ENCODE results near the gene HSPA4.

HSPA4 gene

DNA sequence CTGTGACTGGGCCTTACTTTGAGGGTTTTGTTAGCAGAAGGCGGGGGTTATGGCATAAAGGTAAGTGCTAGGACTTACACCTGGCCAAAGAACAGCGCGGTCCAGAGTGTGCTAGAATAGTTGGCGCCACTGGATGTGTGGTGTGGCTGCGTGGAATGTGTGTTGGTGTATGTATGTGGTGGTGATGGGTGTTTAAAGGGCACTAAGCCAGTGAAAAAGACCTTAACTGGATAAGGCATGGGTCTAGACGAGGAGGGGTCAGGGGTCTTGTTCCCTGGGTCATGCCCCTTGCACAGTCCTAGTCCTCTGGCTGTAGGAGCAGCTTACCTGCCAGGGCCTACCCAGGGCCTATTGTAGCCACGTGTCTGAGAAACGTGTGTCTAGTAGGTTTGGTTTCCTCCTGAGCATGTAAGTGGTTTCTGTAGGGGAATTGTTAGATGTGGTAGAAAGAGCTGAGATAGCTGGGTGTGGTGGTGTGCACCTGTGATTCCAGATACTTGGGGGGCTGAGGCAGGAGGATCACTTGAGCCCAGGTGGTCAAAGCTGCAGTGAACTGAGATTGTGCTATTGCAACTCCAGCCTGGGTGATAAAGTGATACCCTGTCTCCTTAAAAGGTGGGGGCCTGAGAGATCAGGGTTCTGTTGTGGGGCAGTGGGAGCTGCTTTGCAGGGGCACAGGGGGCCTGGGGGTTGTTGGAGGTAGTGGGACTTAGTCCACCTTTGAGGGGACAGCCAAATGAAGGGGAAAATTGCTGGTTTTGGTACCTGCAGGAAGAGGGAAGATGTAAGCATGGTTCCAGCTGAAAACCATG is 55.2 kb downstream of the HSPA4 start:
- TF ChIP-seq, protein P1, sequence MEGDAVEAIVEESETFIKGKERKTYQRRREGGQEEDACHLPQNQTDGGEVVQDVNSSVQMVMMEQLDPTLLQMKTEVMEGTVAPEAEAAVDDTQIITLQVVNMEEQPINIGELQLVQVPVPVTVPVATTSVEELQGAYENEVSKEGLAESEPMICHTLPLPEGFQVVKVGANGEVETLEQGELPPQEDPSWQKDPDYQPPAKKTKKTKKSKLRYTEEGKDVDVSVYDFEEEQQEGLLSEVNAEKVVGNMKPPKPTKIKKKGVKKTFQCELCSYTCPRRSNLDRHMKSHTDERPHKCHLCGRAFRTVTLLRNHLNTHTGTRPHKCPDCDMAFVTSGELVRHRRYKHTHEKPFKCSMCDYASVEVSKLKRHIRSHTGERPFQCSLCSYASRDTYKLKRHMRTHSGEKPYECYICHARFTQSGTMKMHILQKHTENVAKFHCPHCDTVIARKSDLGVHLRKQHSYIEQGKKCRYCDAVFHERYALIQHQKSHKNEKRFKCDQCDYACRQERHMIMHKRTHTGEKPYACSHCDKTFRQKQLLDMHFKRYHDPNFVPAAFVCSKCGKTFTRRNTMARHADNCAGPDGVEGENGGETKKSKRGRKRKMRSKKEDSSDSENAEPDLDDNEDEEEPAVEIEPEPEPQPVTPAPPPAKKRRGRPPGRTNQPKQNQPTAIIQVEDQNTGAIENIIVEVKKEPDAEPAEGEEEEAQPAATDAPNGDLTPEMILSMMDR (IDR thresholded peaks at IDR 0.05; ENCODE audit: insufficient read depth, missing control alignments) = no peak
- no peak for FAIRE-seq
- DNase-seq (ENCODE audit: insufficient read length, low spot score) = no peak

DNA sequence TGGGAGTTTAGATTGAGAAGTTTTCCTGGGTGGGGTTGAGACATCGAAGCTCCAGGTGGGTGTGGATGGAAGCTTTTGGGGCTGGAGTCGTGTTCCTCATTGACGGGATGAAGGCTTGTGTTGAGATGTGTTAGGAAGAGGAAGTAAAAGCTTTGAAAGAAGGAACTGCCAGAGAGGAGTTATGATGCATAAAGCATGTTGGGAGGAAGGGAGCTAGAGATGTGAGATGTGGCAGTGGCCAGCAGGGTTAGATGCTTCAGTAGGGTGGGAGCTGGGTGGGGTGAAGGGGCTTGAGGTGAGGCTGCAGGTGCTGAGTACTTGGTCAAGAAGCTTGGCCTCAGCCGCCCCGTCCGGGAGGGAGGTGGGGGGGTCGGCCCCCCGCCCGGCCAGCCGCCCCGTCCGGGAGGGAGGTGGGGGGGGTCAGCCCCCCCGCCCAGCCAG is 56.7 kb downstream of the HSPA4 start:
- DNase-seq (ENCODE audit: insufficient read length, low spot score) = no peak
- FAIRE-seq = no peak
- TF ChIP-seq, protein P1 (IDR thresholded peaks at IDR 0.05; ENCODE audit: insufficient read depth, missing control alignments) = no peak

DNA sequence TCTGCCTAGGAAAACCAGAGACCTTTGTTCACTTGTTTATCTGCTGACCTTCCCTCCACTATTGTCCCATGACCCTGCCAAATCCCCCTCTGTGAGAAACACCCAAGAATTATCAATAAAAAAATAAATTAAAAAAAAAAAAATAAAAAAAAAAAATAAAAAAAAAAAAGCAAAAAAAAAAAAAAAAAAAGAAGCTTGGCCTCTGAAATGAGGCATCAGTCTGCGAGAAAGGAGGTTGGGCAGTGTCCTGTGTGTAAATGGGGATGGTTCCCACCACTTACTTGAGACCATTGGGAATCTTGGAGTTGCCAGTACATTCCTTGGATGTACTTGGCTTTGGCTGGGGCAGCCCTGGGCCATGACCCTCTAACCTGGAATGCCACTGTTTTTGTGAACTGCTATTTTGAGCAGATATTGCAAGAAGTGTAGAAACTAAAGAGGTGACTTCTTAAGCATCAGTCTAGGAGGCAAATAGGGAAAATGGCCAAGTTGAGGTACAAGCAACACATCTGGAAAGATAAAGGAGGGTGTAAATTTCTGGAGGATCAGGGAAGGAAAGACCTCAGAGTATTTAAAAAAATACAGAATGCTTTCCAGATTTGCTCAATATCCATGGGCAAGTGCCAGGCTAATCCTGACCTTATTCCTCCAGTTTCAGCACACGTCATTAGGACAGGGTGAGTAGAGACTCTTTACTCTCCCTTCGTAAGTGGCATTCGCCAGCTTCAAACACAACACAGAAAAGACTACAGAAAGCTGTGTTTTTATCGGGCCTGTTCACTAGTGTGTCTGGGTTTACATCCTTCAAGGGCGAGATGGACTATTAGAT is 58.1 kb downstream of the HSPA4 start:
- TF ChIP-seq, protein P1 (IDR thresholded peaks at IDR 0.05; ENCODE audit: insufficient read depth, missing control alignments) = no peak
- DNase-seq (ENCODE audit: insufficient read length, low spot score) = no peak
- FAIRE-seq = no peak

DNA sequence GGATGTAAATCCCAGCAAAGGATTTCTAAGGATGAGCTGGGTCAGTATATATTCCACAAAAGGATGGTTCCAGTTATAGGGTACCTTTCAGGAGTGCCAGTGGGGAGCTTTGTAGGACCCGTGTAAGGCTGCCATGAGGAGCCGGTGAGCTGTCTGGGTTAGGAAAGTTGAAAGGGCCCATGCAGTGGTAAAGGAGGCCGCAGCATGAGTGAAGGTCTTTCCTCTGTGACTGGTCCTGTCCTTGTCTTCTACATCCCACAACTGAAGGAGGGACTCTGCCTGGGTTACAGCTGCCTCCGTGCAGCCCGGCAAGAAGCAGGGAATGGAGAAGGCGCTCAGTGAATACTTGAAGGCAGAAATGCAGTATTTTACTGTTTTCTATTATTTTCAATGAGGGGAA is 58.9 kb downstream of the HSPA4 start:
- TF ChIP-seq, protein P1 (IDR thresholded peaks at IDR 0.05; ENCODE audit: insufficient read depth, missing control alignments) = no peak
- DNase-seq (ENCODE audit: insufficient read length, low spot score) = no peak
- FAIRE-seq = no peak

DNA sequence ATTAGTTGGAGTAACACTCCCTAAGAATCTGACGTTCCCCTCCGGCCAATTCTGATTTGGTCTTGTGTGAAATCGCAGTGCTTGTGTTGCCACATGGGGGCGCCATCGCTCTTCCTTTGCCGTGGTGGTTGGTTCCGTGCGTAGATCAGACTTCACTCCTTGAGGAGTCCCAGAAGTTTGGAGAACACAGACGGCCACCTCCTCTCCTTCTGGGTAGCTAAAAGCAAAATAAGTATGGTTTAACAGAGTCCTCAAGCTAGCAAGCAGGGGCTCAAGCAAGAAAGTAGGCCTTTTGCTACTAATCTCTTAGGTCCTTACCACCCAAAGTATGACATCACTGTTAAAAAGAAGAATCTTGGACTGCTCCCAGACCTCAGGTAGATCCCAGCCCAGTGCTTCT is 59.5 kb downstream of the HSPA4 start:
- FAIRE-seq (no peak), DNase-seq (ENCODE audit: insufficient read length, low spot score) (peak; percentile 51)
- TF ChIP-seq, protein P1 (IDR thresholded peaks at IDR 0.05; ENCODE audit: insufficient read depth, missing control alignments) = peak; percentile 97

DNA sequence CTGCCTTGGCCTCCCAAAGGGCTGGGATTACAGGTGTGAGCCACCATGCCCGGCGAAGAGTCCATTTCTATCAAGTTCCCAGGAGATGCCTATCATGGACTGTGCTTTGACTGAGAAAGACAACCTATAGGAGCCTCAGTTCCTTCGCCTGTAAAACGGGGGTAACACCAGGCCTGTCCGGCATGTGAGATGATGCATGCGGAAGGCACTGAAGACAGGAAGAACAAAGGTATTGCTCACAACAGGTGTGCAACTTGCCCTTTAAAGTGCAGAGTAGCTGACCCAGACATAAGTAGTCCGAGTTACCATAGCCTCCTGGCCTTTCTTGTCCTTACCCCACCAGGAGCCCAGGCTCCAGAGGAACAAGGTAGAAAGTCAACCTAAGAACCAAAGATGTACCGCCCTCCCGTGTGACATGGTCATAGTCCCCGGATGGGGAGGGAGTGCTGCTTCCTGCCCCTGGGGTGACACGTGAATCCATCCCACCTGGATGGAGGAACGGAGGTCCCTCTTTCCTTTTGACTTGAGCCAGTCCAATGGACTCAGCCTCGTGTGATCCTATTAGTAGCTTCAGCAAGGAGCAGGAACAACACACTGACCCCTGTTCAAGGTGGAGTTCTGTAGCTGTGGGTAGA is 60.3 kb downstream of the HSPA4 start:
- FAIRE-seq (no peak), DNase-seq (ENCODE audit: insufficient read length, low spot score) (no peak)
- TF ChIP-seq, protein P1 (IDR thresholded peaks at IDR 0.05; ENCODE audit: insufficient read depth, missing control alignments) = no peak

All from D721Med (cell line).